Measurements from ENCODE around the gene ADAMTS20.

- TF ChIP-seq POLR2A (IDR thresholded peaks at IDR 0.05) (no peak), CTCF (IDR thresholded peaks at IDR 0.05) (no peak), POLR2AphosphoS5 (IDR thresholded peaks at IDR 0.05) (no peak), EP300 (IDR thresholded peaks at IDR 0.05; ENCODE audit: low read depth) (no peak)
Observed at GRCh38 chr12:43416981-43417380, 135.0 kb downstream of the ADAMTS20 start.
